ENCODE measurements around the gene DPY19L1.
"Not testable (repeated sequence)": the region's sequence is repeated elsewhere in the genome, so short reads cannot be mapped to it uniquely, and the experiment has no call there.

Gene DPY19L1

DNA sequence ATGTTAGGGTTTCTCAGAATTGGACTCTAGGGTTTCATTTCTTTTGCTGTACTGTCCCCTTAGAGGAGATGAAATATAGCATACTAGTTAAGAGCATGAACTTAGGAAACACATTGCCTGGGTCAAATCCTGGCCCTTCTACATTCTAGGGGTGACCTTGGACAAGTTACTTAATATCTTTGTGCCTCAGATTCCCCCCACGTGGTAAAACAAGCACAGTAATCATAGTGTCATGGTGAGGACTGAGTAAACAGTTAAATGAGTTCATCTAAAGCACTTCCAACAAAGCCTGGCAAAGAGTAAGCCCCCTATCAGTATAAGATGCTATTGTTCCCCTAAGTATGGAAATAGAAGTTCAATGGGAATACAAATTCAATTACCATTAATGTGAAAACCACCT, 5.1 kb downstream of the DPY19L1 start:
- no peak for DNase-seq

DNA sequence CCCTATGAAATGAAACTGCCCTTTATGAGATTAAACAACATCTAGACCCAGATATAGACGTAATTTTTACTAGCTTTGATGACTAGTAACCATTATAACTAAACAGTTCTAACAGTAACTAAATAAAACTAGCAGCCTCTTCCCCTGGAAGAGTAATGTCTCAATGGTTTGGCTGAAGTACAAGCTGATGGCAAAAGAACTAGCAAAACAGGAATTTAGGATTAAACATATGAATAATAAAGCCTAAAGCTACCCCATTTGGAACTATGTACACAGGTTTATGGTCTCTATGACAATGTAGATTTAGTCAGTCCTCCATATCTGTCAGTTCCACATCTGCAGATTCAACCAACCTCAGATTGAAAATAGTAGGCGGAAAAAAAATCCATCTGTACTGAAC, 6.4 kb downstream of the DPY19L1 start:
- no peak for DNase-seq

DNA sequence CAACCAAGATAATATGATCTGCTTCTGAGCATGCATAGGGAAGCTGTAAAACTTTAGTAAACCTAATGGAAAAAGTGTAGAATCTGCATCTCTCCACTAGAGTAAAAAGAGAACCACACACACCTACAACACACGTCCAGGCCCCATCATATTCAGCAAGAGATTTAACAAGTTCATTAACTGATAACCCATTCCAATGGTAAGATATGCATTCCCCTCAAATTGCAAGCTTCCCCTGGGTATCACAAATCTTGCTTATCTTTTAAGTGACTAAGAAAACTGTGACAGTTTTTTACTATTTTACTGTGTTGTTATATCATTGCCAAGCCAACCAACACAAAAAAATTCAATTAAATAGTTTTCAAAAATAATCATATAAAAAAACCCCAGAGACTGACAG, 8.0 kb downstream of the DPY19L1 start:
- DNase-seq = no peak

DNA sequence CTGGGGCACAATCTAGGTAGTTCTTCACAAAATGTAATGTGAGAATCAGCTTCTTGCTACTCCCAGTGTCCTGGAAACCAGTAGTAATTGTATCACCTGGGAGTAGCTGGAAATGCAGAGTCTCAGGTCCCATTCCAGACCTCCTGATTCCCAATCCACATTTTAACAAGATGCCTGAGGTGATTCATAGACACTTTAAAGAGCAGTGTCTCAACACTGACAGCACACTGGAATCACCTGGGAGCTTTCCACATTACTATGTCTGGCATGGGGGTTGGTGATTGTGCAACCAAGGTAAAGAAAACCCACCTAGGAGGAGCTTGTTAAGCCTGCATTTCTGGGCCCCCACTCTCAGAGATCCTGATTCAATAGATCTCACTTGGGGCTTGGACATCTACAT, 11.1 kb downstream of the DPY19L1 start:
- DNase-seq = no peak

DNA sequence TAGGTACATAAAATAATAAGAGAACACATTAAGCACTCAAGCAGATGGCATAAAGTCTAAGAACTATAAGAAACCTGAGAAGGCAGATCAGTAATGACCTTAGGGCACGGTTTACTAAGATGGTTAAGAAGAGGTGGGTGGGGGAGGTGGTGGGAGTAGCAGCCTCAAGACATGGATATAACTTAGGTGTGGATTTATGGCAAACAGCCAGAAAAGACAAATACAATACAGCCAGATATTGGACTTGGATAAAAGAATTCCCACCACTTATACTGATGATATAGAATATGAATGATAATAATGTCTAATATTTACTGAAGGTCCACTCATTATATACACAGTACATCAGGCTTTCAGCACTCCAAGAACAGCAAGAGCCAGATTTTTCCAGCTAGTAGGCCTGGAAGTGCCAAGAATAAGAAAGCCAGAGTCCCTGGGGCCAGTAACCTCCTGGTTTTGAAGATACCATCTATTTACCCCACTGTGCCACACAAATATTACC, 11.9 kb downstream of the DPY19L1 start:
- DNase-seq = no peak

DNA sequence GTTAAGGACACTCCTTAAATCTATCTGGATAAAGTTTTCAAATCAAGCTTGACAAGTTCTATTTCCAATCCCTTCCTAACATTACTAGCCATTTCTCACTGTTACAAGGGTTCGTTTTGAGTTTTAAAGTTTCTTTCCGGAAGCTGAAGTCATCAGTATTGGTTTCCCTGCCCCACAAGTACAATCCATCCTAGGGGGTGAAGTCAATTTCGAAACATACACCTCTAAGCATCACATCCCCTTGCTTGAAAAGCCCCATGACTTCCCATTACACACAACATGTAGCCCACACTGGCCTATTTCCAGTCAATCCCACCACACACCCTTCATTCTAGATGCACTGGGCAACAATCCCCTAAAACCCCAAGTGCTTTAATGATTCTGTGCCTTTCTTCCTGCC, 13.0 kb downstream of the DPY19L1 start:
- no peak for DNase-seq

DNA sequence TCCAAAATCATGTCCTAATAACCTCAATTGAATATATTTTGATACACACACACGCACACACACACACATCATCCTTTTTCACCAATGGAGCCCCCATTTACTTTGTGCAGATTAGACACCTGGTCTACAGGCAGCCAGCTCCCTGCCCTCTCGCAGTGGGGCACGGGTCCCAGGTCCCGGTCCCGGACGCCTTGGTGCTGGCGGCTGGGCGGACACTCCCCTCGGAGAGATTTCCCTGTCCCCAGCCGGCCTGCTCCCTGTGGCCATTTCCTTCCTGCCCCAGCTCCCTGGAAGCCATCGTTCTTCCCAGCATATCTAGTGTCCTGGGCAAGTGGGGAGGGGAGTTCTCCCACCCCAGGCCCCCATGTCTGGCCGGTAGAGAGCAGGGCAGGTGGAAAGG, 14.6 kb downstream of the DPY19L1 start:
- no peak for DNase-seq

DNA sequence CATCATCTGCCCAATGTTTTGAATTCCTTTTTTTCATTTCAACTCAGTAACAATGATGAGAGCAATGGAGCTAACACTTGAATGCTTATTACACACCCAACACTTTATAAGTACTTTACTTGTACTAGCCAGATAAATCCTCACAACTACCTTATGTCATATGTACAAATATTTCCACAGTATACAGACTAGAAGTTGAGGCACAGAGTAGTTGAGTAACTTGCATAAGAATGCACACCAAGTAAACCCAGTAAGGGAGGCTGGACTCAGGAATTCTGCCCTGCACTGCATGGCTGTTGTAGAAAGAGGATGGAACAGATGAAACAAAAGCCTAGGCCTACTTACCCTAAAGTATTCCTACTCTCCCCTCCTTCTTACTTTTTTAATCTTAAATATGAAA, 15.8 kb downstream of the DPY19L1 start:
- no peak for DNase-seq

DNA sequence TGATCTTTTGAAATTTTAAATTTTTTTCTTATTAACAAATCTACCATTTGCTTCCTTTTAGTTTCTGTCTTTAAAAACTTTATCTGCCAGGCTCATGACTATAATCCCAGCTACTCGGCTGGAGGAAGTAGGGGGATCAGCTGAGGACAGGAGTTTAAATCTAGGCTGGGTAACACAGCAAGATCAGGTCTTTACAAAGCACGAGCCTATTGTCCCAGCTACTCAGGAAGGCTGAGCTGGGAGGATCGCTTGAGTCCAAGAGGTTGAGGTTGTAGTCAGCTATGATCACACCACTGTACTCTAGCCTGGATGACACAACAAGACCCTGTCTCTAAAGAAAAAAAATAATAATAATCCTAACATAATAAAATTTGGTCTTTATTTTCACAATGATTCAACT, 17.5 kb downstream of the DPY19L1 start:
- no peak for DNase-seq

DNA sequence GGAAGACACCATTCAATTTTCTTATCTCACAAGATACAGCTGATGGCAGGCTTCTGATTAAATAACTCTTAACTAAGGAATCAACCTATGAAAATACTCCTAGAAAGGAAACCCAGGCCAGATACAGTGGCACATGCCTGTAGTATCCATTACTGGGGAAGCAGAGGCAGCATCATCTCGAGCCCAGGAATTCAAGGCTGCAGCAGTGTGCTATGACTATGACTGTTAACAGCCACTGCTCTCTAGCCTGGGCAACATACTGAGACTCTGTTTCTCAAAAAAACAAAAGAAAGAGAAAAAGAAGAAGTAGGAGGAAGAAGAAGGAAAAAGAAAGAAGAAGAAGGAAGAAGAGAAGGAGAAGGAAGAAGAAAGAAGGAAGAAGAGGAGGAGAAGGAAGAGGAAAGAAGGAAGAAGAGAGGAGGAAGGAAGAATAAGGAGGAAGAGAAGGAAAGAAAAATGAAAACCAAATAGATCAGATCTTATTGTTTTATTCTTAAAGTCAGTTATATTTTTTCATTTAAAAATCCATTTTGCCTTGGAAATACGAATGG, 18.0 kb downstream of the DPY19L1 start:
- DNase-seq = no peak

DNA sequence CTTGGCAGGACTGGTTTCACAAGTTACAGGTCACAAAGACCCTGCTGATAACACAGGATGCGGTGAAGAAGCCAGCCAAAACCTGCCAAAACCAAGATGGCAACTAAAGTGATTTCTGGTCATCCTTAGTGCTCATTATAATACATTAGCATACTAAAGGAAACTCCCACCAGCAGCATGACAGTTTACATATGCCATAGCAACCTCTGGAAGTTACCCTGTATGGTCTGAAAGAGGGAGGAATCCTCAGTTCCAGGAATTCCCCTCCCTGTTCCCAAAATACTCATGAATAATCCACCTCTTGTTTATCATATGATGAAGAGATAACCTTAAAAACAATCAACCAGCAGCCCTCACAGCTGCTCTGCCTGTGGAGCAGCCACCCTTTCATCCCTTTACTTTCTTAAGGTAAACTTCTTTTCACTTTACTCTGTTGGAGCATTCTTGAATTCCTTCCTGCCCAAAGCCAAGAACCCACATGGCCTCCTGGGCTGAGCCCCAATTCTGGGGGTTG, 21.9 kb downstream of the DPY19L1 start:
- no peak for DNase-seq

DNA sequence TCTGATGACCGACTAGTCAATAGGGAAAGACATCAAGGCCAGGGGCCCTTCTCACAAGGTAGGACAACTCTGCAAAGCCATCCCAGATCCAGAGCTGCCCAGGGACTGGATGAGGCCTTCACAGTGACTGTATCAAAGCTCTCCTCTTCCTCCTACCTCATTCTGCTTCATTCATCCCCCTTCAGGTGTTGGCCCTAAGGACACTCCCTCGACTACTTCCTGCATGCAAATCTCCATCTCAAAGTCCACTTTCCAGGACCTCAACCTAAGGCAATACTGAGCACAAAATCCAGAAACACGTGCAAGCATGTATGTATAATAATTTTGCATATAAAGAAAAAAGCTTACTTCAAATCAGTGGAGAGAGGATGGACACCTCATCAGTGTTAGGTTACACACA, 25.1 kb downstream of the DPY19L1 start:
- no peak for DNase-seq

DNA sequence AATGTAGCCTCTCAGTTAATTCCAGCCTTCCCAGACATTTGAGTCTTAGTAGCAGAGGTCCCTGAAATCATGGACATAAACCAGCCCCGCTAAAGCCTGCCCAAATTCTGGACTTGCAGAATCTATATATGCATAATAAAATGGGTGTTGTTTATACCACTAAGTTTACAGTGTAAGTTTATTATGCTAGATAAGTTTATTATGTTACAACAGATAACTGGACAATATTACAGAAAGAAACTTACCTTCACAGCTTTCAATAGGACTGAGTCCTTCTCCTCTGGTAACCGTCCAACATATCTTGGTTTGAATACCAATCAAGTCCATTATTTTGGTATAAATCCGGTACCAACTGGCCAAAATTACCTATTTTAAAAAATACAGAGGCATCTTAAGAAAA, 26.2 kb downstream of the DPY19L1 start:
- no peak for DNase-seq

DNA sequence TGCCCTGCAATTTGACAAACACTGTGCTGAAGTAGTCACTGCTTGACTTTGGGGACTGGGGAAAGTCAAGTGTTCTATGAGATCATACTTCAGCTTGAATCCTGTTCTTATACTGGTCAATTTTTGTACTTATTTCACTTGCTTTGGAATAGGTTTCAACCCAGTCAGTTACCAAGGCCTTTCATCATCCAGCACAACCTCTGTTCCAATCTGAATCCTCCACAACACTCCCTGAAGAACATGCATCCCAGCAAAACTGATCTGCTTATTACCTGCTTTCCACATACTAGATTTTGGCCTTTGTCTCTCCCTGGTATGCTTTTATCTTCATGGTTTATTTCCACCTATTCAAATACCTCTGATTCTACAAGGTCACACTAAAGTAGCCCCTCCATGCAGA, 29.5 kb downstream of the DPY19L1 start:
- DNase-seq = no peak

DNA sequence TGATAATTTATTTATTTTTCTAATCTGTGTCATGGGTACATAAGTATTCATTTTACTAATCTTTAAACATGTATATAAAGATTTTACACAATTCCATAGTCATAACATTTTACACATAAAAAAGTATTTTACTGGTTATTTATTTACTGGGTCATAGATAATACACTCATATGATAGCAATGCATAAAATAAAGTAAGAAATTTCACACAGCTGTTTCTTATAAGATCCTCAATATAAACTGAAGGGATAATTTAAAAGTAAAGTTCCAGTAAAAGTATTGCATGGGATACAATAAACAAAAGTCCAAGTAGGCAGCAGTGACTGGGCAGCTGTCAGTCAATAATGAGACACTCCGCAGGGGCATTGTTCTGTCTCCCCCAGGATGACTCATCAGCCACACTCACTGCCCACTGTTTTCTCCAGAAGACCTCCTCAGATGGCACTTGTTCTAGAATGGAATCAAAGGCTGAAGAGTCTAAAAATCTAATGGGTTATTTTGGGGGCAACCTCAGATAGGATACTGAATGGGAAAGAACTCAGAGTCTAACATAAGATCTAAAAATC, 32.7 kb downstream of the DPY19L1 start:
- no peak for DNase-seq

DNA sequence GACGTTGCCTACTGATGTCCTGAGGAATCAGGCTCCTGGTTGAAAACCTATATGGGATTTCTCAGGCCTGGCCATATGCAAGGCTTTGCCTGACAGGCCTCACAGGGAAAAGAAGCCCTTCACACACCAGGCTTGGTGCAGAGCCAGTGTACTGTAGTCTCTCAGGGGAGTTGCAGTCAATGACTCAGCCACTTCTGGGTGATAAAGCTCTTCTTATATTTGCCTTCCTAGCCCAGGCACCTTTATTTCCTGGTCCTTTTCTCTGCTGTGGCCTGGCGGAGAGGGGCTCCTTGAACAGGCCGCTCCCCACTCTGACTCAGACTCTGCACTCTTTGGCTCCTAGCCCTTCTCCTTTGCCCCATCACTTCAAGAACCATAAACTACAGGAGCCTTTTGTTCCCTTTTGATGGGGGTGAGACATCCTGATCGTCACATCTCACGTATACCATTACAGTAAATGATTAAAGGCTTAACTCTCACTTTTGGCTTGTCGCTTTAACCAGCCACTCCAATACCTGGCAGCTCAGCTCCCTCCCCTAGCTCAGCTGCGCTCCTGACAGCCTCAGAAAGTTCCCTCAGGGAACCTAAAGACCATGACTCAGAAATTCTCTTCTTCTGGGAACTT, 33.5 kb downstream of the DPY19L1 start:
- DNase-seq = no peak

DNA sequence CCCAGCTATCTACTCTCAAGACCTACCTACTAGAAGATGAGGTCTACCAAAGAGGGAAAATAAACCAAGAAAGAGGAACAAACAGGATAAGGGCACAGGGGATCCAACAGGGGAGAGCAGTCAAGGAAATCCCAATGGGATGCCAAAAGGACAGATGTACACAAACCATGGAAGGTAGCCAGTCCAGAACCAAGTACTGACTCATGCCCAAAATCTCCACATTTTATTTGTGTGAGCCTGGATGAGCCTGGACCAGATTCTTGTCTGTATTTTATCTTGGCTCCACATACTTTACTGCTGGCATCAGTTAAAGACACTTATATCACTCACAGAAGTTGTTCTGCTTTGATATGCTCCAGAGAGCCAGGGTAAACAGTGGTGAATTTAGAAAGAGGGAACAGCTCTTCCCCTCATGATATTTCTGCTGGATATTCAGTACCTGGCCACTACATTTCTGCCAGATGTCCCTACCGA, 34.1 kb downstream of the DPY19L1 start:
- DNase-seq = not testable (repeated sequence)

DNA sequence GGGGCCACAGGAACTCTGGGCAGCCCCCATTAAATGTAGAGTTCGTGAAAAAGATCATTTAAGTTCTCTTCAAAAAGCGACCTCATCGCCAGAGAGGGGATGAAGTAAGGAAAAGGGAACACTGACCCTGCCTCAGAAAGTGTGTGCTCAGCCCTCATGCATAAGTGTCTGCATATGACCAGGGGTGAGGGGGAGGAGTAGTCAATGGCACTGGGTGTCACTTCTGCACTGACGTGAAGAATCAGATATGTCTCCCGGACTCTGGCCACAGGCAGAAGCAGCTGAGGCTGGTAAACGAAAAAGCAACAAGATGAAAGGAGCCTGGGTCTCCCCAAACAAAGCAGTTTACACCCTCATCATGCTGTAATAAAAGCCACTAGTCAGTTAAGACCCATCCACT, 39.0 kb downstream of the DPY19L1 start:
- DNase-seq = not testable (repeated sequence)

DNA sequence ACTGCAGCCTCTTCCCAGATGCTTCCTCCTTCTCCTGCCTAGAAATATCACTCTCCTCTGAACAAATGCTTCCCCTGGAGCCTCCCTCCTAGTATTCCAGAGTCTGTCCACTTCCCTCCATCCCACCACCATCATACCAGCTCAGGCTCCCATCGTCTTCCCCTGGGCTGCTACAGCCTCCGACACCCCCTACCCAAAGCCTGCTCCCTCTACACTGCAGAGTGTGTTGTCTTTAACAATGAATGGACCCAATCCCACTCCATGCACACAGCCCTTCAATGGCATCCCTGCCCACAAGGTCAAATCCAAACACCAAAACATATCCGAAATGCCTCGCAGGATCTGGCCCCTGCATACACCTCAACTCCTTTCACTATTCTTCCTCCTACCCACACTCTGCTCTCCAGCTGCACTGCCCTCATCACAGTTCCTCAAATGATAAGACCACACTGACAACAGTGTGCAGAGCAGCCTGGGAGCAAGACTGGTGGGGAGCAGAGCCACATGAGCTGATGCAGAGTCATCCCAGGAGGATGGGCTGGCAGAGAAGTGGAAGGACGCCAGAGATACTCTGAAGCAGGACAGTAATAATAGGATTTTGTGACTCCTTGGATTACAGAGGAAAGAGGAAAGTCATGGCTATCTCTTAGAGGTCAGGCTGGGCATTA, 40.7 kb downstream of the DPY19L1 start:
- not testable (repeated sequence) for DNase-seq

DNA sequence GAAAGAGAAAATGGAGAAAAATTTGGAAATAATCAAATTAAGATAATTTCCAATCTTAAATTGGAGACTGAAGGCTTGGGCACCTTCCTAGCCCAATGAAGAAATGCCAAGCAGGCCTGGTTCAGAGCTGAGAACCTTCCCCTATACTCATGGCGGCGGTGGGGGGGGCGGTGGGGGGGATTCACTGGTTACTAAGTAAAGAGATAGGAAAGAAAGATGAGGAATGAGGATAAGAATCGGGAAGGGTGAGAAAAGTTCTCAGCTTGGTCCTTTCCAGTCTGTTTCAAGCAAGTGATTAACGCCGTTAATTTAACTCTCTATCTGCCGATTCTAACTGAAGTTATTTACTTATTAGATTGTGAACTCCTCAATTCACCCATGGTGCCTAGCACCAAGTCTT, 41.5 kb downstream of the DPY19L1 start:
- DNase-seq = no peak

DNA sequence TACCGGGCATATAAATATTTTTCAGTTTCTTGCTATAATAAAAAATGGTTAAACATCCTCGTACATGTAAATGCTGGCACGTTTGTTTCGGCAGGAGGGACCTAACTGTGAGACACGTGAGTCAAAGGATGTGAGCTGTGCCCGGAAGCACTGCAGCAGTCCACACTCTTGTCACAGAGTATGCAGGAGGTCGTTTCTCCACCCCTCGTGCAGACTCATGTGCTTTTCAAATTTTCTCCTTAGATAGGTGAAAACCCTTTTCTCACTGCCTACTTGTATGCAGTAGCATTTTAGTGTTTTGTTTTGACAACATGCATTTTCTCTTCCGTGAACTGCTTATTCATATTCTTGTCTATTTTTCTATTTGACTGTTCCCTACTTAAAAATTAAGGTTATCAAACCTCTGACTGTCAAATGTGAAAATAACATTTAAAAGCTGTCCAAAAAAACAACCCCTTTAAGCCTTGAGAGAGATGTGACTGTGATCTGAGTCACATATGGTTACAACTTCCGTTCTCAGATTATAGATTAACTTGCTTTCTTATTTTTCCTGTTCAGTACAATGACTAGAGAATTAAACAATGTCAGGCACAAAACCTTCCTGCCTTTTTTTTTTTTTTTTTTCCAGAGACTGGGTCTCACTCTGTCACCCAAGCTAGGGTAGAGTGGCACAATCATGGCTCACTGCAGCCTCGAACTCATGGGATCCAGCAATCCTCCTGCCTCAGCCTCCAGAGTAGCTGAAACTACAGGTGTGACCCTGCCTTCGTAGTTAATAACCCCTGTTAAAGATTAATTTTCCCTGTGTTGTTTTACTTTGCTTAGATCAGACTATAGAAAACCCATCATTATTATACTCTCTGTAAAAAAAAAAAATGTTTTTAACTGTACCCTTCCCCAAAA, 45.1 kb downstream of the DPY19L1 start:
- peak; percentile 57 for DNase-seq

DNA sequence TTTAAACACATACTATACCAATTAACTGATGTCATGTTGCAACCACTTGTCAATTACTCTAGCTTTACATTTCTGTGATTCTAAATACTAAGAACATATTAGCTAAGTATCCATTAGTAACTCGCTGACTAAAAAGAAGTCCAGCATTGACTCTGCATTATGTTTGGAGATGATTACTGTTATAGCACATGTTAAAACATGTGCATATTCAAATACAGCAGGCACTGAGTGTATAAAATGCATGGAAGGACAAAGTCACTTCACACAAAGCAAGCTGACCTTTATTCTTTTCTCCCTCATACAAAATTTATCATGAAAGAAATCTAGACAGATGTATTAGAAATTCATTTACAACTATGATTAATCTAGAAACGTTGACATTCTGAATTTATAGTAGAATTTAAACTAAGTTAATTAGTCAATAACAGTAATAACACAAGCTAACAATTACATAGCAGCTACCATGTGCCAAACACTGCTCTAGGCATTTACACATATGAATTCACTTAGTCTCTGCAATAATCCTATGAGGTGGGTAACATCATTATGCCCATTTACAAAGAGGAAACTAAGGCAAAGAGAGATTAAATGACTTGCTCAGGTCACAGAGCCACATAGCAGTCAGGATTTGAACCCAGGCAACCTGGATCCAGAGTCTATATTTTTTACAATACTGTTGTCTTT, 48.7 kb downstream of the DPY19L1 start:
- not testable (repeated sequence) for DNase-seq
